Large intestine (tissue), 3 donors: ENCODE measurements around the gene HLF. TPM values are rescaled to one million over a fixed set of nuclear protein-coding genes. Genes with fewer than 3 reads are reported as not detected.

Source experiments
- DNase-seq, 2 donors: peaks; one replicate each; pipeline versions ENCODE4 v3.0.0 to v3.0.0-alpha.2; 2013
- H3K27ac ChIP-seq: one replicate; pipeline ENCODE4 v1.5.1; 2013; ENCODE audit warnings: low read length
- H3K27me3 ChIP-seq: 2 replicates; pipeline ENCODE4 v1.6.1; 2013; ENCODE audit warnings: low read length; ENCODE audit not compliant: control insufficient read depth, insufficient read depth
- H3K36me3 ChIP-seq: 2 replicates; pipeline ENCODE4 v1.6.1; 2013; ENCODE audit warnings: low read length; ENCODE audit not compliant: control insufficient read depth, insufficient read depth
- H3K4me1 ChIP-seq: one replicate; pipeline ENCODE4 v1.6.1; 2013; ENCODE audit warnings: low read length; ENCODE audit not compliant: control insufficient read depth, insufficient read depth
- H3K4me3 ChIP-seq: one replicate; pipeline ENCODE4 v1.5.1; 2013; ENCODE audit warnings: low read length
- H3K9me3 ChIP-seq: one replicate; pipeline ENCODE4 v1.6.1; 2013; ENCODE audit warnings: mild to moderate bottlenecking, low read depth, low read length, moderate library complexity; ENCODE audit not compliant: control insufficient read depth
- WGBS: methylation state at CpG from one replicate; pipeline ENCODE4 v1.1.5; 2013; ENCODE audit warnings: low lambda C conversion rate; ENCODE audit not compliant: insufficient coverage; 5-methylcytosine and 5-hydroxymethylcytosine counted together
- polyA plus RNA-seq: library from polyadenylated mRNA; unstranded; fragments of 120-200 nt; gene quantifications from one replicate; pipeline ENCODE4 v1.2.1, GENCODE V29; 2013

Gene HLF
- polyA plus RNA-seq, 1 donor = 1.6 TPM

GRCh38 chr17:55274355-55275255 lies 9.8 kb downstream of the HLF start:
- H3K9me3 ChIP-seq = no peaks in the 10 kb centered on the region
- no peaks in the 10 kb centered on the region for H3K4me1 ChIP-seq
- WGBS = no CpG with 5 or more reads among the region's 7 CpGs
- no peak overlapping the region for H3K4me3 ChIP-seq
- no peaks in the 10 kb centered on the region for H3K36me3 ChIP-seq
- H3K27ac ChIP-seq = no peak overlapping the region
- peaks cover 10% of the 10 kb centered on the region for H3K27me3 ChIP-seq
- no peak for DNase-seq

DNA sequence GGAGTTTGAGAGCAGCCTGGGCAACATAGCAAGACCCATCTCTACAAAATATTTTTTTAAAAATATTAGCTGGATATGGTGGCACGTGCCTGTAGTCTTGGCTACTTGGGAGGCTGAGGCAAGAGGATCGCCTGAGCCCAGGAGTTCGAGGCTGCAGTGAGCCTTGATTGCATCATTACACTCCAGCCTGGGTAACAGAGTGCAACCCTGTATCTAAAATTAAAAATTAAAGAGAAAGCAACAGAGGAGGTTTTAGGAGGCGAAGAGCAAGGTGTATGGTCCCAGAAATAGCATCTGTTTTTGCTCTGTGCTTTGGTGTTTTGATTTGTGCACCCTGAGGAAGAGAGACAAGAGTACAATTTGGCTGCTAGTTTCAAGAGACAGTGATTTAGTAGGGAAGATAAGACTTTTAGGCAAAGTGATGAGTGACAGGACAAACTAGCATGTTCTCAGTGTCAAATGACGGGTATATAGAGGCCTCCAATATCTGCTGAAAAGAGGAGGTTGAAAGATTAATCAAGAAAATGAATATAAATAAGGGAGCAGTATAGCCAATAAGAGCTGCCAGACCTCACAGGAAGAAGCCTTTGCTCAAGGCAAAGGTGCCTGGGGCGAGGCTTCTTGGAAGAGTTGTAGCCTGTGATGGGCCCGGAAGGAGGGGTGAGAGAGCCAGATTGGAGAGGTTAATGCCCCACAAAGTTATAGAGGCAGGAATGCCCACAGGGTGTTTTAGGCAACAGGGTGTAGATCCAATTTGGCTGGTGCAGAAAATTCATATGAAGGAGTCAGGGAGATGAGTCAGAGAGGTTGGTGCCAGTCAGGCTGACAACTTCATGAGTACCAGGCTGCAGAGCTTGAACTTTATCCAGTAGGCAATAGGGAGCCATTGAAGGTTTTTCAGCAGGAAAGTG lies 11.4 kb downstream of the HLF start:
- no peak for DNase-seq
- no peak overlapping the region for H3K4me3 ChIP-seq
- no peaks in the 10 kb centered on the region for H3K36me3 ChIP-seq
- 83% methylated on average over 2 of the region's 7 CpGs for WGBS
- H3K27me3 ChIP-seq = peaks cover 14% of the 10 kb centered on the region
- H3K27ac ChIP-seq = no peak overlapping the region
- no peaks in the 10 kb centered on the region for H3K9me3 ChIP-seq
- H3K4me1 ChIP-seq = no peaks in the 10 kb centered on the region

- Histone ChIP-seq H3K9me3 (no peaks in the 10 kb centered on the region), H3K4me1 (no peaks in the 10 kb centered on the region), H3K36me3 (no peaks in the 10 kb centered on the region), H3K27me3 (peaks cover 10% of the 10 kb centered on the region), H3K4me3 (no peak overlapping the region), H3K27ac (no peak overlapping the region)
- DNase-seq = no peak
- no CpG with 5 or more reads among the region's 2 CpGs for WGBS
Measured at GRCh38 chr17:55278173-55278961, 13.6 kb downstream of the HLF start.

- Histone ChIP-seq H3K27ac (no peak overlapping the region), H3K4me3 (no peak overlapping the region), H3K27me3 (peaks cover 7% of the 10 kb centered on the region), H3K9me3 (no peaks in the 10 kb centered on the region), H3K36me3 (no peaks in the 10 kb centered on the region), H3K4me1 (no peaks in the 10 kb centered on the region)
- no peak for DNase-seq
- WGBS = no CpG with 5 or more reads among the region's 1 CpG
Measured at GRCh38 chr17:55279203-55279602, 14.4 kb downstream of the HLF start.

GRCh38 chr17:55279788-55280187 lies 15.0 kb downstream of the HLF start:
- Histone ChIP-seq H3K36me3 (no peaks in the 10 kb centered on the region), H3K27me3 (peaks cover 4% of the 10 kb centered on the region), H3K4me3 (no peak overlapping the region), H3K4me1 (no peaks in the 10 kb centered on the region), H3K9me3 (no peaks in the 10 kb centered on the region), H3K27ac (no peak overlapping the region)
- DNase-seq = no peak
- no CpG with 5 or more reads among the region's 2 CpGs for WGBS

DNA sequence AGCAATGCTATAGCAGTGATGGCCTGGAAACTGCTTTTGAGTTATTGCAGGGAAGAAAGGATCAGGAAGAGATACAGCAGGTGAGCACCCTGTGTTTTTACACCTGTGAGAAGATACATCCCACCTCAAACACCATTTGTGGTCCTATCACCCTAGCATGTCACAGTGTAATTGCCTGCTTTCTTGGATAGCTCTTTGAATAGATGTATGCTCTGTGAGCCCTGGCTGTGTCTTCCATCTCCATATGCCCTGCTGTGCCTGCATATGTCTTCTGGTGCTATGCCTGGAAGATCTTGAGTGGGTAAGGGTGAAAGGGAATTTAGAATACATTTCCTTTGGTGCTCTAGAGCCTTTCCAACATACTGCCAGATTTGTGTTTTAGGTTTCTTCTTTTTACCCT lies 15.5 kb downstream of the HLF start:
- peaks cover 4% of the 10 kb centered on the region for H3K27me3 ChIP-seq
- no peaks in the 10 kb centered on the region for H3K36me3 ChIP-seq
- no peak overlapping the region for H3K4me3 ChIP-seq
- peaks cover 4% of the 10 kb centered on the region for H3K4me1 ChIP-seq
- no peaks in the 10 kb centered on the region for H3K9me3 ChIP-seq
- no peak overlapping the region for H3K27ac ChIP-seq
- DNase-seq = no peak

GRCh38 chr17:55281649-55282378 lies 17.1 kb downstream of the HLF start:
- no peak overlapping the region for H3K4me3 ChIP-seq
- no peak for DNase-seq
- peaks cover 4% of the 10 kb centered on the region for H3K27me3 ChIP-seq
- 100% methylated on average over 2 of the region's 8 CpGs for WGBS
- H3K9me3 ChIP-seq = no peaks in the 10 kb centered on the region
- H3K27ac ChIP-seq = no peak overlapping the region
- H3K36me3 ChIP-seq = no peaks in the 10 kb centered on the region
- H3K4me1 ChIP-seq = peaks cover 9% of the 10 kb centered on the region

- WGBS = 100% methylated on average over 1 of the region's 3 CpGs
- Histone ChIP-seq H3K4me1 (peaks cover 11% of the 10 kb centered on the region), H3K27me3 (peaks cover 4% of the 10 kb centered on the region), H3K27ac (no peak overlapping the region), H3K9me3 (no peaks in the 10 kb centered on the region), H3K36me3 (no peaks in the 10 kb centered on the region), H3K4me3 (no peak overlapping the region)
- DNase-seq = no peak
Measured at GRCh38 chr17:55282379-55282702, 17.6 kb downstream of the HLF start.

GRCh38 chr17:55282741-55283140 lies 18.0 kb downstream of the HLF start:
- peaks cover 4% of the 10 kb centered on the region for H3K27me3 ChIP-seq
- H3K9me3 ChIP-seq = no peaks in the 10 kb centered on the region
- no peak for DNase-seq
- H3K4me1 ChIP-seq = peaks cover 11% of the 10 kb centered on the region
- 96% methylated on average over 5 of the region's 5 CpGs for WGBS
- no peak overlapping the region for H3K4me3 ChIP-seq
- H3K27ac ChIP-seq = no peak overlapping the region
- H3K36me3 ChIP-seq = no peaks in the 10 kb centered on the region
